GOT3 (cell line): ENCODE measurements around the gene GRIP2.

Source experiments
- DNase-seq: peaks from one replicate; lab custom pipeline; 2025; ENCODE audit warnings: mixed read lengths; lab: John Stamatoyannopoulos, UW

The GRIP2 gene

GRCh38 chr3:14483286-14483685 is 56.9 kb downstream of the GRIP2 start:
- DNase-seq: no peak

DNA sequence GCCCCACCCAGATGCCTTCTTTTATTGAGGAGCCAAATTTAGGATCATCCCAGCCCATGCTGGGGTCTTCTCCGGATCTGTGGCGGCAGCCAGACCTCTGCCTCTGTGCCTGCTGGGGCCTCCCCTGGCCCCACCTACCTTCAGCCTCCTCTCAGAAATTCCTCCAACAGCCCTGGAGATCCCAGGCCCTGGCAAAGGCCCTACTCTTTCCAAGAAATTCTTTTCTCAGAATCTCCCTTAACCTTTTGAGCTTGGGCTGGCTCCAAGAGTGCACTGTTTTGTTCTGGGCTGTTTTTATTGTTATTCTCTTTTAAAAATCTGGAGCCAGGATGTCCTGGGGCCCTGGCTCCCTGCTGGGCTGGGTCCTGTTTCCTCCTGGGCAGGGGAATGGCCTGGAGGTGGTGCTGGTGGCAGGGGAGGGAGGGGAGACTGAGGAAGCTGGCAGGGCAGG is 57.8 kb downstream of the GRIP2 start:
- DNase-seq: no peak

DNA sequence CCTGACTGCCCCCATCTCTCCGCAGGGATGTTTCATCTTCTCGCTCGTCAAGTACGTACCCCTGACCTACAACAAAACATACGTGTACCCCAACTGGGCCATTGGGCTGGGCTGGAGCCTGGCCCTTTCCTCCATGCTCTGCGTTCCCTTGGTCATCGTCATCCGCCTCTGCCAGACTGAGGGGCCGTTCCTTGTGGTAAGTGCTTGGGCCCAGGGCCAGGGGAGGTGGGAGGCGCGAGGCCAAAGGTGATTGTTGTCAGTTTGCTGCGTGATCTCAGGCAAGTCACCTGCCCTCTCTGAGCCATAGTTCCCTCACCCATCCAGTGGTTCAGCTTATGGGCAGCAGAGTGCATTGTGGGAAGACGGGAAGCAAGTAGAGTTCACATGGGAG is 58.5 kb downstream of the GRIP2 start:
- DNase-seq: no peak

- no peak for DNase-seq
Observed at GRCh38 chr3:14481018-14481645, 59.0 kb downstream of the GRIP2 start.

GRCh38 chr3:14480207-14481017 is 59.7 kb downstream of the GRIP2 start:
- DNase-seq: no peak

- DNase-seq: no peak
Observed at GRCh38 chr3:14479591-14479990, 60.6 kb downstream of the GRIP2 start.

DNA sequence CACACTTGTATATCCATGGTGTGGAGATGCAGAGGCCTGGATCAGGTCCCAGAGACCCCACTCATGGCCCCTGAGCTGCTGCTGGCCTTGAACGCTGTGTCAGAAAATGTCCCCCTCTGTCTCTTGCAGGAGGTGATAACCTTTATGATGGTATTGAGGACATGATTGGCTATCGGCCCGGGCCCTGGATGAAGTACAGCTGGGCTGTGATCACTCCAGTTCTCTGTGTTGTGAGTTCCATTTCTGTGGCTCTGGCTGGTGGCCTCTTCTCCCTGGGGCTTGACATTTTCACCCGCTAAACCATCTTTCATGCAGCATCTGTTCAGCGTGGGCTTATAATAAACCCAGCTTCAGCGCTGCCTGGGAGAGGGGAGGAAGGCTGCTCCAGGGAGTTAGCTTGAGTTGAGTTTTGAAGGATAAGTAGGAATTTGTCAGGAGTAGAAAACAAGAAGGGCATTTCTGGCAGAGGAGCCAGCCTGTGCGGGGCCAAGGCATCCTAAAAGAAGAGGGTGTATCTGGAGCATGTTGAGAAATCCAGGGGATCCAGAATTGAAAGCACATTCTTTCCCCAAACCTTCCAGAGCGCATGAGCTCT is 61.1 kb downstream of the GRIP2 start:
- DNase-seq: no peak

- DNase-seq: no peak
Observed at GRCh38 chr3:14477311-14477935, 62.7 kb downstream of the GRIP2 start.

- DNase-seq: no peak
Observed at GRCh38 chr3:14476583-14477265, 63.4 kb downstream of the GRIP2 start.

GRCh38 chr3:14475621-14476020 is 64.5 kb downstream of the GRIP2 start:
- DNase-seq: no peak

DNA sequence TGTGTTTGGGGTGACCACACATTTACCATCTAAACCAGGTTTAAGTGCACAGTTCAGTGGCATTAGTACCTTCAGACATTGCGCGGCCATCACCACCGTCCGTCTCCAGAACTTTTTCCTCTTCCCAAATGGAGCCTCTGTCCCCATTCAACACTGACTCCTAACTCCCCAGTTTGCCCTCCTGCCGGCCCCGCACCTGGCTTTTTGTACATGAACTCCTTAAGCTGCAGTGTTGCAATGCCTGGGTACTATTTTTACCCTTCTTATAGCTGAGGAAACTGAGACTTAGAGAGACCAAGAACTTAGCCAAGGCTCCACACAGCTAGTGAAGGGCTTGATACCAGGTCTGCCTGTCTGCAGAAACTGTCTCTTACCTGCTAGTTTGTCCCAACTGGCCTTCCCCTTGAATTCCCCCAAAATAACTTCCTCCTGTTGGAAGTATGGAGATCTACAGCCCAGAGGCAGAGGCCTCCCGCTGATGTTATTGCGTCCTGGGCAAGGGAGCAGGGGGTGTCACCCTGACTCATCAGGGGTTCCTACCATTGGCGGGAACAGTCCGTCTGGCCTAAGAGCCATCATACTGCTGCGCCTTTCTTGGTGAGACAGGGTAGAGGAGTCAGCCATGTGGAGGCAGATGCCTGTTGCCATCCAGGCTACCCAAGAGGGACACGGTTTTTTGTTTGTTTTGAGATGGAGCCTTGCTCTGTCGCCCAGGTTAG is 65.6 kb downstream of the GRIP2 start:
- no peak for DNase-seq

GRCh38 chr3:14473411-14473891 is 66.7 kb downstream of the GRIP2 start:
- DNase-seq: no peak

DNA sequence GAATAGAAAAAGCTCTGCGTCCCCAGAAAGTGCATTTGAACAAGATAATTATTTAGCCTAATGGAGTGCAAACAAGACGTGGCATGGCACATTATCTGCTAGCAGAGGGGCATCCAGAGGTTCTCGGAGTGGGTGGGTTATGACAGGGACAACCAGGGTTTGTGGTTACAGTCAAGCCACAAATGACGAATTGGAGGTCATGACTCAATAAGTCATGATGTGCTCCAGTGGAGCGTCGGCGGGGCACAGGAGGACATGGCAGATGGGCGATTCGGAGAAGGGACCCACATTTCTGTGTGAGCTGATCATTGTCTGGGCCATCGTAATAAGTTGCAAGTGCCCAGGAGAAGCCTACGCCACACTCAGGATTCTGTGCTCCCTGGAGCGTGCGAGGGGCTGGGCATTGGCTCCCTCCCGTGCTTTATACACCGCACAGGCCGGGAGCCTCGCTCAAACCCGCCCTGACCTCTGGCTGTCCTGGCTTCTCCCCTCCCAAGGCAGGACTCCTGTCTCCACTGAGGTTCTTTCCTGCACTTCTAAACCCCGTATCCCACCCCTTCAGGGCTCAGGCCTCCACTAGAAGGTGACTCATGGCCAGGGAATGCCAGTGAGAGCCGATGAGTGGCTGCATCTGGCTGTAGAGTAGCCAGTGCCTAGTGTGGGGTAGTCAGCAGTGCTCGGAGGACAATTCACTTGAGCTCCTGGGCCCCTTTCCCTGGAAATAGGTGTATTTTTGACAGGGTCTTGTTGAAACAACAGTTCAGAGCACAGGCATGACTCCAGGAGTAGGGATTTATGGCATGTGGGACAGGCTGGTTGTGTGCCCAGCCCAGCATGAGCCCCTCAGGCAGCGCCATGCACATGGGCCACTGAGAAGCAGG is 67.4 kb downstream of the GRIP2 start:
- DNase-seq: peak; percentile 13

DNA sequence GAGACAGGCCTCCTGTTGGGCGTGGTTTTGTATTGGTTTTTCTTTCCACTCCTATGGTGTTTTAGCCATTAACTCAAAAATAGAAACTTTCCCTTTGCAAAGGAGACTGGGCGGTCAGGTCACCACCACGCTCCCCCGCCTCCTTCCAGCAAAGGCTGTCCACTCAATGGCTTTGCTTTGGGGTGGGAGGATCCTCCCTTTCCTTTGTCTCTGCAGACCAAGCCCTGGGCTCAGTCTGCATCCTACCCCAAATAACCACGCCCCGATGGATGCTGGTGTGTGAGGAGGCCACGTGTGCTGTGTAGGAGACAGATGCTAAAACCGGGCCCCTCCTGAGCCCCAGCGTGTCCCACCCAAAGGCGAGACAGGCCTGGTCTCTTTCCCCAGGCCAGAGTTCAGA is 68.5 kb downstream of the GRIP2 start:
- DNase-seq: no peak

DNA sequence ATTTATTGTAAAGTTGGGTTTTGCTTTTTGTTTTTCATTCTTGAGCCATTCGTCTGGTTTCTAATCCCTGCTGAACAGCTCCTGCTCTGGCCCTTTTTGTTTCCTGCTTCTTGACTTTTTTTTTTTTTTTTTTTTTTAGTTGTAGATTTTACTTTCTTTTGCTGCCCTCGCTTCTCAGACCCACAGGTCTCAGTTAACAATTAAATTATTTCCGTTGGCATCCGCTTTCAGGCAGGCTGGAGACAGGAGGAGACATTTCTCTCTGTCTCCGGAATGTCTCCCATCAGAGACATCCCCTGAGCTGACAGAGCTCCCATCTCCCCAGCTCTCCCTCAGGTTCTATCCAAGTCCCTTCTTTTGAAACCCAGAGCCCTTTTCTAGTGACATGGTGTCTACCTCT is 69.1 kb downstream of the GRIP2 start:
- DNase-seq: no peak

DNA sequence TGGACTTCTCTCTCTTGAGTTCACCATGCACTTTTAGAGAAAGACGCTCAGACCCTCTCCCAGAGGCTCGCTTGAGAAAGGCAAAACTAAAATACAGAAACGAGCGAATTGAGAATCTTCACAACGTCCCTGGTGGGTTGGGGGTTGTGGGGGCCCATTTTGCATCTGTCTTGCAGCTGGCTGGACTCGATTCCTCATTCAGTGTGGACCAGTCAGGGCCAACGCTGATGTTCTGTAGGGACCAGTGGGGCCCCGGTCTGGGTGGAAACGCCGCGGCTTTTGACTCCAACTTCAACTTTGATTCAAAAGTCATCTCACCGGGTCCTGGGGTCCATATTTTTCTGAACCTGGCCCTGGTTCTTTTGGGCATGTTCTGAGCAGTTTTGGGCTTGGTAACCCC is 69.7 kb downstream of the GRIP2 start:
- DNase-seq: no peak

- DNase-seq: no peak
Observed at GRCh38 chr3:14468621-14468981, 71.5 kb downstream of the GRIP2 start.

- no peak for DNase-seq
Observed at GRCh38 chr3:14467814-14468620, 72.1 kb downstream of the GRIP2 start.

GRCh38 chr3:14466179-14466903 is 73.8 kb downstream of the GRIP2 start:
- no peak for DNase-seq
